HG02973 (cell line): Measurements from ENCODE around the gene RIMBP2.

Experiments used
- ATAC-seq: cut with Tn5 transposase; IDR thresholded peaks from one replicate; pipeline ENCODE4 v1.9.1; 2021; ENCODE audit warnings: moderate library complexity; ENCODE audit not compliant: unreplicated experiment

Gene RIMBP2

GRCh38 chr12:130520784-130521183 lies 195.3 kb downstream of the RIMBP2 start:
- ATAC-seq, result no peak

GRCh38 chr12:130517588-130517987 lies 198.5 kb downstream of the RIMBP2 start:
- no peak for ATAC-seq

- ATAC-seq, result no peak
Measured at GRCh38 chr12:130514149-130514551, 201.9 kb downstream of the RIMBP2 start.

GRCh38 chr12:130513556-130513955 lies 202.5 kb downstream of the RIMBP2 start:
- ATAC-seq, result no peak

- ATAC-seq, result no peak
Measured at GRCh38 chr12:130511285-130511684, 204.8 kb downstream of the RIMBP2 start.

GRCh38 chr12:130509454-130509853 lies 206.6 kb downstream of the RIMBP2 start:
- ATAC-seq, result no peak

- no peak for ATAC-seq
Measured at GRCh38 chr12:130508847-130509246, 207.3 kb downstream of the RIMBP2 start.

GRCh38 chr12:130508318-130508717 lies 207.8 kb downstream of the RIMBP2 start:
- no peak for ATAC-seq

GRCh38 chr12:130506844-130507243 lies 209.3 kb downstream of the RIMBP2 start:
- ATAC-seq, result no peak

GRCh38 chr12:130504840-130505175 lies 211.3 kb downstream of the RIMBP2 start:
- no peak for ATAC-seq

GRCh38 chr12:130504110-130504839 lies 211.8 kb downstream of the RIMBP2 start:
- no peak for ATAC-seq

GRCh38 chr12:130501821-130502220 lies 214.3 kb downstream of the RIMBP2 start:
- ATAC-seq, result no peak

GRCh38 chr12:130500835-130501330 lies 215.2 kb downstream of the RIMBP2 start:
- no peak for ATAC-seq

GRCh38 chr12:130499474-130499873 lies 216.6 kb downstream of the RIMBP2 start:
- ATAC-seq, result no peak

- no peak for ATAC-seq
Measured at GRCh38 chr12:130498589-130499385, 217.3 kb downstream of the RIMBP2 start.

GRCh38 chr12:130497991-130498390 lies 218.1 kb downstream of the RIMBP2 start:
- no peak for ATAC-seq

GRCh38 chr12:130497321-130497720 lies 218.8 kb downstream of the RIMBP2 start:
- no peak for ATAC-seq

- ATAC-seq, result no peak
Measured at GRCh38 chr12:130496516-130497120, 219.5 kb downstream of the RIMBP2 start.

- ATAC-seq, result no peak
Measured at GRCh38 chr12:130495156-130495555, 220.9 kb downstream of the RIMBP2 start.

GRCh38 chr12:130494736-130495135 lies 221.4 kb downstream of the RIMBP2 start:
- no peak for ATAC-seq

GRCh38 chr12:130493951-130494350 lies 222.1 kb downstream of the RIMBP2 start:
- no peak for ATAC-seq
